Prostate gland (tissue), 2 donors: ENCODE data around the gene TMPRSS7.
"Not testable (repeated sequence)": the region's sequence is repeated elsewhere in the genome, so short reads cannot be mapped to it uniquely, and the experiment has no call there.

ENCODE experiments used
- CTCF ChIP-seq, 4 experiments: fragments of 200-600 bp in 2 of 4; fragments of 450-650 bp in 2 of 4; sonication (generic) in 2 of 4; IDR thresholded peaks; 1 replicate in 3 of 4; 2 replicates in 1 of 4; pipeline ENCODE4 v1.5.1; 2016 to 2019; ENCODE audit warnings: antibody characterized with exemption in 4 of 4, mild to moderate bottlenecking in 2 of 4, moderate library complexity in 2 of 4
- POLR2A ChIP-seq: fragments of 450-650 bp; IDR thresholded peaks from one replicate; pipeline ENCODE4 v1.6.1; 2016; ENCODE audit warnings: antibody characterized with exemption, mild to moderate bottlenecking
- POLR2AphosphoS5 ChIP-seq: sonication (generic); formaldehyde crosslinking; IDR thresholded peaks from one replicate; pipeline ENCODE4 v1.6.1; 2017; ENCODE audit warnings: antibody characterized with exemption

DNA sequence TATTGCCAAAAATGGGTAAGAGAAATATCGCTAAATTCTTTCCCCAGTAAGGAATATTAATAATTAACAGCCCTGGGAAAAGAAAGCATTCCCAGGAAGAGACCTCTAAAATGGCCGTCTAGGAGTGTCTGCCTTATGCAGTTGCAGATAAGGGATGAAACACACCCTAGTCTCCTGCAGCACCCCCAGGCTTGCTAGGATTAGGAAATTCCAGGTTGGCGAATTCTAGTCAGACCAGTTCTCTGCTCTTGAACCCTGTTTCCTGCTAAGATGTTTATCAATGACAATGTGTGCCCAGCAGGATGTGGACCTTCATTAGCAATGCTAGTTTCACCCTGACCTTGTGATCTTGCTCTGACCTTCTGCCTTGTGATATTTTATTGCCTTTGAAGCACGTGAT, 2.7 kb downstream of the TMPRSS7 start:
- TF ChIP-seq POLR2AphosphoS5; POLR2A; CTCF (IDR thresholded peaks at IDR 0.05): not testable (repeated sequence)
